GM23338 (cell line): Measurements from ENCODE around the gene ADAM10. TPM values are rescaled to one million over a fixed set of nuclear protein-coding genes. Genes with fewer than 3 reads are reported as not detected.

Experiments
- ATAC-seq: fragments of 200-7000 bp; cut with Tn5 transposase; 3 replicates; pipeline ENCODE4 v1.9.1; 2020
- DNase-seq: peaks from one replicate; pipeline ENCODE4 v3.0.0-alpha.2; 2015; ENCODE audit warnings: low spot score
- H2AFZ ChIP-seq: fragments of 200-600 bp; sonication (generic); 2 replicates; pipeline ENCODE4 v1.8.0; 2016; ENCODE audit warnings: antibody characterized with exemption, mild to moderate bottlenecking, moderate library complexity
- H3F3A ChIP-seq: fragments of 200-600 bp; sonication (generic); replicated peaks from 2 replicates; pipeline ENCODE4 v1.8.0; 2017; ENCODE audit warnings: antibody characterized with exemption, mixed run types, low read depth
- H3K27ac ChIP-seq: fragments of 200-600 bp; sonication (generic); 2 replicates; pipeline ENCODE4 v1.6.1; 2016; ENCODE audit warnings: low read depth
- H3K27me3 ChIP-seq: fragments of 200-600 bp; sonication (generic); 2 replicates; pipeline ENCODE4 v1.8.0; 2016; ENCODE audit warnings: mild to moderate bottlenecking, mixed run types, moderate library complexity; ENCODE audit not compliant: insufficient read depth
- H3K36me3 ChIP-seq: fragments of 200-600 bp; sonication (generic); 2 replicates; pipeline ENCODE4 v1.8.0; 2016; ENCODE audit warnings: mild to moderate bottlenecking; ENCODE audit not compliant: insufficient read depth
- H3K4me1 ChIP-seq: fragments of 200-600 bp; sonication (generic); 2 replicates; pipeline ENCODE4 v1.8.0; 2016; ENCODE audit warnings: mild to moderate bottlenecking, moderate library complexity; ENCODE audit not compliant: insufficient read depth
- H3K4me2 ChIP-seq: fragments of 200-600 bp; sonication (generic); 2 replicates; pipeline ENCODE4 v1.7.1; 2017; ENCODE audit warnings: mixed run types
- H3K4me3 ChIP-seq: fragments of 200-600 bp; sonication (generic); 2 replicates; pipeline ENCODE4 v1.6.1; 2016; ENCODE audit warnings: mixed run types
- H3K79me2 ChIP-seq: fragments of 200-600 bp; sonication (generic); replicated peaks from 2 replicates; pipeline ENCODE4 v1.8.0; 2017; ENCODE audit warnings: mild to moderate bottlenecking; ENCODE audit not compliant: insufficient read depth
- H3K9me2 ChIP-seq: fragments of 200-600 bp; sonication (generic); 2 replicates; pipeline ENCODE4 v1.8.0; 2017; ENCODE audit not compliant: insufficient read depth
- H4K20me1 ChIP-seq: fragments of 200-600 bp; sonication (generic); replicated peaks from 2 replicates; pipeline ENCODE4 v1.8.0; 2017; ENCODE audit warnings: mild to moderate bottlenecking; ENCODE audit not compliant: insufficient read depth
- H3K27ac Mint-ChIP-seq: 2 replicates; pipeline ENCODE4 v1.8.0; 2020; ENCODE audit warnings: inconsistent platforms, mild to moderate bottlenecking, moderate library complexity, mixed read lengths
- H3K27me3 Mint-ChIP-seq: 3 replicates; pipeline ENCODE4 v1.8.0; 2022; ENCODE audit warnings: low read depth, mild to moderate bottlenecking, moderate library complexity, mixed read lengths, inconsistent platforms; ENCODE audit not compliant: insufficient read depth, poor library complexity
- H3K36me3 Mint-ChIP-seq: 3 replicates; pipeline ENCODE4 v1.8.0; 2021; ENCODE audit warnings: low read depth, mild to moderate bottlenecking, inconsistent platforms, moderate library complexity, mixed read lengths
- H3K4me1 Mint-ChIP-seq: 3 replicates; pipeline ENCODE4 v1.8.0; 2020; ENCODE audit warnings: mild to moderate bottlenecking, inconsistent platforms, mixed read lengths
- H3K4me3 Mint-ChIP-seq: 3 replicates; pipeline ENCODE4 v1.8.0; 2021; ENCODE audit warnings: moderate library complexity, mild to moderate bottlenecking, inconsistent platforms, mixed read lengths
- H3K9me3 Mint-ChIP-seq: 3 replicates; pipeline ENCODE4 v1.8.0; 2020; ENCODE audit warnings: moderate library complexity, mild to moderate bottlenecking, inconsistent platforms, mixed read lengths
- CREB1 ChIP-seq: fragments of 250-450 bp; sonication (Bioruptor Pico); IDR thresholded peaks from 2 replicates; pipeline ENCODE4 v1.5.0; 2020; ENCODE audit warnings: low read depth, mild to moderate bottlenecking, moderate library complexity
- CTCF ChIP-seq, 2 experiments: fragments of 200-600 bp in 1 of 2; sonication (generic) in 1 of 2; conservative IDR thresholded peaks; 2 replicates each; pipeline versions ENCODE4 v1.5.1 to v1.6.1; 2016 to 2017; ENCODE audit warnings: antibody characterized with exemption in 2 of 2, low read depth in 2 of 2, mild to moderate bottlenecking in 2 of 2, moderate library complexity in 1 of 2
- ETS1 ChIP-seq: IDR thresholded peaks from 2 replicates; pipeline ENCODE4 v1.6.1; 2016; ENCODE audit warnings: antibody characterized with exemption
- EZH2 ChIP-seq: fragments of 200-600 bp; sonication (generic); IDR thresholded peaks from one replicate; pipeline ENCODE4 v1.8.0; 2017; ENCODE audit warnings: antibody characterized with exemption, mild to moderate bottlenecking, low read depth; ENCODE audit not compliant: unreplicated experiment
- EZH2phosphoT487 ChIP-seq: fragments of 200-600 bp; sonication (generic); IDR thresholded peaks from one replicate; pipeline ENCODE4 v1.8.1; 2018; ENCODE audit warnings: antibody characterized with exemption; ENCODE audit not compliant: unreplicated experiment
- JUNB ChIP-seq: IDR thresholded peaks from one replicate; pipeline ENCODE4 v1.6.1; 2016; ENCODE audit warnings: antibody characterized with exemption; ENCODE audit not compliant: unreplicated experiment
- NANOG ChIP-seq: IDR thresholded peaks from 2 replicates; pipeline ENCODE4 v1.6.1; 2016; ENCODE audit warnings: antibody characterized with exemption, borderline replicate concordance
- POLR2AphosphoS5 ChIP-seq: IDR thresholded peaks from 2 replicates; pipeline ENCODE4 v1.6.1; 2016; ENCODE audit warnings: antibody characterized with exemption, low read depth
- REST ChIP-seq: IDR thresholded peaks from one replicate; pipeline ENCODE4 v1.6.1; 2018; ENCODE audit warnings: antibody characterized with exemption; ENCODE audit not compliant: unreplicated experiment
- STAT1 ChIP-seq: IDR thresholded peaks from one replicate; pipeline ENCODE4 v1.6.1; 2016; ENCODE audit warnings: antibody characterized with exemption; ENCODE audit not compliant: unreplicated experiment
- ZNF114 ChIP-seq: fragments of 250-450 bp; sonication (Bioruptor Pico); IDR thresholded peaks from 2 replicates; pipeline ENCODE4 v1.5.0; 2020; ENCODE audit warnings: mild to moderate bottlenecking, moderate library complexity
- ZNF331 ChIP-seq: fragments of 250-450 bp; sonication (Bioruptor Pico); IDR thresholded peaks from 2 replicates; pipeline ENCODE4 v1.5.0; 2020; ENCODE audit warnings: low read depth, mild to moderate bottlenecking, moderate library complexity
- ZNF462 ChIP-seq: fragments of 250-450 bp; sonication (Bioruptor Pico); IDR thresholded peaks from 2 replicates; pipeline ENCODE4 v1.5.0; 2020; ENCODE audit warnings: mild to moderate bottlenecking, moderate library complexity
- polyA plus RNA-seq: library from polyadenylated mRNA; unstranded; fragments of >200 nt; fragmentation: Nextera tagmentation; extraction: Ambion mirVana; gene quantifications from 2 replicates; pipeline ENCODE4 v1.2.1, GENCODE V29; 2016
- total RNA-seq: library from RNA; depleted of rRNA; stranded (reverse); fragments of >200 nt; shearing (Covaris generic); gene quantifications from 2 replicates; pipeline ENCODE4 v1.2.3, GENCODE V29; 2014

The ADAM10 gene
- total and polyA plus RNA-seq, 2 experiments from 2014 or later: 25.0 to 114 TPM

- TF ChIP-seq EZH2phosphoT487: no peak
These were observed 176.2 kb downstream of the ADAM10 start (continued) for GRCh38 chr15:58573270-58573669.

GRCh38 chr15:58572521-58572920 lies 177.0 kb downstream of the ADAM10 start:
- H3K9me2 ChIP-seq: no peaks in the 10 kb centered on the region; the same call in 1 of the 2 replicates
- no peaks in the 10 kb centered on the region for H3K36me3 Mint-ChIP-seq
- ATAC-seq: no peak
- H3F3A ChIP-seq: no peaks in the 10 kb centered on the region
- H4K20me1 ChIP-seq: no peaks in the 10 kb centered on the region
- no peaks in the 10 kb centered on the region for H3K27me3 ChIP-seq
- no peak overlapping the region for H3K4me3 ChIP-seq
- no peaks in the 10 kb centered on the region for H3K4me1 ChIP-seq
- no peak overlapping the region for H3K27ac ChIP-seq
- DNase-seq: no peak
- no peak for TF ChIP-seq STAT1
- TF ChIP-seq ZNF114 (CRISPR knock-in tag): no peak
- no peak for TF ChIP-seq NANOG
- TF ChIP-seq EZH2: no peak
- no peak for TF ChIP-seq REST
- TF ChIP-seq ETS1: no peak
- no peak for TF ChIP-seq CREB1 (CRISPR knock-in tag)
- TF ChIP-seq JUNB: no peak
- TF ChIP-seq ZNF462 (CRISPR knock-in tag): no peak
- TF ChIP-seq CTCF (conservative IDR thresholded peaks at IDR 0.05; ENCODE audit: low read depth in 2 of 2): no peak
- TF ChIP-seq ZNF331: no peak
- TF ChIP-seq POLR2AphosphoS5: no peak
- no peak for TF ChIP-seq EZH2phosphoT487
- no peak overlapping the region; the same call in 1 of the 2 replicates for H2AFZ ChIP-seq
- H3K36me3 ChIP-seq: no peaks in the 10 kb centered on the region
- no peak overlapping the region for H3K27ac Mint-ChIP-seq
- H3K79me2 ChIP-seq: no peaks in the 10 kb centered on the region
- H3K4me1 Mint-ChIP-seq: no peaks in the 10 kb centered on the region
- H3K4me2 ChIP-seq: no peak overlapping the region
- H3K4me3 Mint-ChIP-seq: no peak overlapping the region
- peaks cover 6% of the 10 kb centered on the region for H3K27me3 Mint-ChIP-seq
- H3K9me3 Mint-ChIP-seq: no peaks in the 10 kb centered on the region
